ENCODE data around the gene FBXO34.
"Not testable (repeated sequence)": the region's sequence is repeated elsewhere in the genome, so short reads cannot be mapped to it uniquely, and the experiment has no call there.

Gene FBXO34

GRCh38 chr14:55344582-55345163 is 73.5 kb downstream of the FBXO34 start:
- not testable (repeated sequence) for DNase-seq (ENCODE audit: low read depth in 2 of 2)

- no peak for DNase-seq (ENCODE audit: low read depth in 2 of 2)
These were observed 75.8 kb downstream of the FBXO34 start for GRCh38 chr14:55347040-55347439.

- DNase-seq (ENCODE audit: low read depth in 2 of 2), result no peak
These were observed 76.5 kb downstream of the FBXO34 start for GRCh38 chr14:55347748-55348147.

GRCh38 chr14:55348766-55349453 is 77.7 kb downstream of the FBXO34 start:
- no peak for DNase-seq (ENCODE audit: low read depth in 2 of 2)

GRCh38 chr14:55349565-55349964 is 78.3 kb downstream of the FBXO34 start:
- DNase-seq (ENCODE audit: low read depth in 2 of 2), result no peak

- no peak for DNase-seq (ENCODE audit: low read depth in 2 of 2)
These were observed 79.2 kb downstream of the FBXO34 start for GRCh38 chr14:55350461-55350860.

- no peak for DNase-seq (ENCODE audit: low read depth in 2 of 2)
These were observed 79.9 kb downstream of the FBXO34 start for GRCh38 chr14:55351111-55351510.

GRCh38 chr14:55352201-55352600 is 81.0 kb downstream of the FBXO34 start:
- DNase-seq (ENCODE audit: low read depth in 2 of 2), result no peak

GRCh38 chr14:55353686-55354467 is 82.7 kb downstream of the FBXO34 start:
- no peak for DNase-seq (ENCODE audit: low read depth in 2 of 2)

GRCh38 chr14:55354500-55354899 is 83.3 kb downstream of the FBXO34 start:
- DNase-seq (ENCODE audit: low read depth in 2 of 2), result peak in 1 of 2 donors; percentile 16

- DNase-seq (ENCODE audit: low read depth in 2 of 2), result no peak
These were observed 84.7 kb downstream of the FBXO34 start for GRCh38 chr14:55355922-55356321.

- no peak for DNase-seq (ENCODE audit: low read depth in 2 of 2)
These were observed 85.7 kb downstream of the FBXO34 start for GRCh38 chr14:55356913-55357312.

GRCh38 chr14:55359307-55359706 is 88.1 kb downstream of the FBXO34 start:
- DNase-seq (ENCODE audit: low read depth in 2 of 2), result no peak

- DNase-seq (ENCODE audit: low read depth in 2 of 2), result no peak
These were observed 90.0 kb downstream of the FBXO34 start for GRCh38 chr14:55361190-55361589.

GRCh38 chr14:55366271-55366670 is 95.0 kb downstream of the FBXO34 start:
- DNase-seq (ENCODE audit: low read depth in 2 of 2), result no peak

- no peak for DNase-seq (ENCODE audit: low read depth in 2 of 2)
These were observed 99.7 kb downstream of the FBXO34 start for GRCh38 chr14:55370883-55371455.

GRCh38 chr14:55372423-55372822 is 101.2 kb downstream of the FBXO34 start:
- no peak for DNase-seq (ENCODE audit: low read depth in 2 of 2)

- no peak for DNase-seq (ENCODE audit: low read depth in 2 of 2)
These were observed 101.6 kb downstream of the FBXO34 start for GRCh38 chr14:55372825-55373224.

GRCh38 chr14:55373784-55374705 is 102.8 kb downstream of the FBXO34 start:
- no peak for DNase-seq (ENCODE audit: low read depth in 2 of 2)

- no peak for DNase-seq (ENCODE audit: low read depth in 2 of 2)
These were observed 103.5 kb downstream of the FBXO34 start for GRCh38 chr14:55374771-55375170.

- no peak for DNase-seq (ENCODE audit: low read depth in 2 of 2)
These were observed 106.0 kb downstream of the FBXO34 start for GRCh38 chr14:55377236-55377635.

Data from stimulated activated CD8-positive, alpha-beta memory T cell treated with anti-CD3 and anti-CD28 coated beads, Interleukin-15, amount 100 ng/mL, for 48 hours (primary cell).